ENCODE measurements around the gene DXO.
"Not testable (repeated sequence)": the region's sequence is repeated elsewhere in the genome, so short reads cannot be mapped to it uniquely, and the experiment has no call there.

Gene DXO

GRCh38 chr6:31971993-31972708 is at the start of gene DXO:
DXO (minus strand) TSS chr6:31972138; CDS start chr6:31971675, 463 bp downstream.
- peak; percentile 94 for DNase-seq (ENCODE audit: low read depth)

- DNase-seq (ENCODE audit: low read depth), result not testable (repeated sequence)
These were observed 42.6 kb upstream of the DXO start, which contains the start of gene C4B for GRCh38 chr6:32014547-32014946. C4B (plus strand) TSS chr6:32014795; CDS start chr6:32014846, 51 bp downstream.

- DNase-seq (ENCODE audit: low read depth), result not testable (repeated sequence)
These were observed 41.8 kb upstream of the DXO start for GRCh38 chr6:32013738-32014137.

GRCh38 chr6:32012941-32013617 is 41.1 kb upstream of the DXO start:
- not testable (repeated sequence) for DNase-seq (ENCODE audit: low read depth)

GRCh38 chr6:32010856-32011530 is 39.1 kb upstream of the DXO start:
- not testable (repeated sequence) for DNase-seq (ENCODE audit: low read depth)

- not testable (repeated sequence) for DNase-seq (ENCODE audit: low read depth)
These were observed 37.6 kb upstream of the DXO start for GRCh38 chr6:32009537-32009936.

- DNase-seq (ENCODE audit: low read depth), result not testable (repeated sequence)
These were observed 36.7 kb upstream of the DXO start for GRCh38 chr6:32008616-32009015.

GRCh38 chr6:32008037-32008436 is 36.1 kb upstream of the DXO start:
- not testable (repeated sequence) for DNase-seq (ENCODE audit: low read depth)

- not testable (repeated sequence) for DNase-seq (ENCODE audit: low read depth)
These were observed 35.1 kb upstream of the DXO start for GRCh38 chr6:32007086-32007485.

GRCh38 chr6:32005991-32006529 is 34.1 kb upstream of the DXO start:
- DNase-seq (ENCODE audit: low read depth), result not testable (repeated sequence)

- DNase-seq (ENCODE audit: low read depth), result not testable (repeated sequence)
These were observed 33.6 kb upstream of the DXO start for GRCh38 chr6:32005538-32005880.

- DNase-seq (ENCODE audit: low read depth), result not testable (repeated sequence)
These were observed 33.1 kb upstream of the DXO start for GRCh38 chr6:32004864-32005537.

- not testable (repeated sequence) for DNase-seq (ENCODE audit: low read depth)
These were observed 32.5 kb upstream of the DXO start for GRCh38 chr6:32004393-32004792.

- DNase-seq (ENCODE audit: low read depth), result not testable (repeated sequence)
These were observed 31.4 kb upstream of the DXO start for GRCh38 chr6:32003301-32003700.

- not testable (repeated sequence) for DNase-seq (ENCODE audit: low read depth)
These were observed 30.8 kb upstream of the DXO start for GRCh38 chr6:32002546-32003268.

- not testable (repeated sequence) for DNase-seq (ENCODE audit: low read depth)
These were observed 24.4 kb upstream of the DXO start for GRCh38 chr6:31996385-31996784.

GRCh38 chr6:31994421-31994820 is 22.5 kb upstream of the DXO start:
- DNase-seq (ENCODE audit: low read depth), result not testable (repeated sequence)

- DNase-seq (ENCODE audit: low read depth), result not testable (repeated sequence)
These were observed 17.4 kb upstream of the DXO start for GRCh38 chr6:31989363-31989762.

GRCh38 chr6:31981744-31982143 is 9.8 kb upstream of the DXO start, which contains the start of gene C4A:
C4A (plus strand) TSS chr6:31982057; CDS start chr6:31982108, 51 bp downstream.
- DNase-seq (ENCODE audit: low read depth), result not testable (repeated sequence)

GRCh38 chr6:31980998-31981397 is 9.1 kb upstream of the DXO start:
- DNase-seq (ENCODE audit: low read depth), result not testable (repeated sequence)
